SK-N-SH (cell line): Measurements from ENCODE around the gene RAD51B. TPM values are rescaled to one million over a fixed set of nuclear protein-coding genes. Genes with fewer than 3 reads are reported as not detected.

Source experiments
- CTCF ChIA-PET: fragments of 300-600, 350-600 bp; formaldehyde crosslinking; extraction: SDS; loops from one replicate; lab custom pipeline; 2021; lab: Yijun Ruan, JAX
- POLR2A ChIA-PET: fragments of 350-600 bp; sonication (Branson Sonifier 250); formaldehyde crosslinking; extraction: SDS; loops from one replicate; lab custom pipeline; 2020; ENCODE audit warnings: antibody characterized with exemption, inconsistent platforms; lab: Yijun Ruan, JAX
- DNase-seq: peaks from one replicate; pipeline ENCODE4 v3.0.0; 2012
- H2AFZ ChIP-seq: fragments of 200-600 bp; sonication (generic); 2 replicates; pipeline ENCODE4 v1.8.1; 2016; ENCODE audit warnings: antibody characterized with exemption, mild to moderate bottlenecking, low read depth
- H3F3A ChIP-seq: fragments of 200-600 bp; sonication (generic); replicated peaks from 2 replicates; pipeline ENCODE3; 2016; ENCODE audit warnings: antibody characterized with exemption, mild to moderate bottlenecking; ENCODE audit not compliant: insufficient read depth
- H3K27ac ChIP-seq, 2 experiments: fragments of 200-500 bp in 1 of 2; fragments of 200-600 bp in 1 of 2; sonication (Bioruptor generic) in 1 of 2; sonication (generic), shearing (Covaris generic) in 1 of 2; 2 replicates each; pipeline versions ENCODE4 v1.5.1 to v1.6.1; 2014 to 2016; ENCODE audit warnings: low read depth in 2 of 2, inconsistent platforms in 1 of 2, low read length in 1 of 2, mild to moderate bottlenecking in 1 of 2, mixed read lengths in 1 of 2
- H3K27me3 ChIP-seq: fragments of 200-600 bp; sonication (generic), shearing (Covaris generic); 2 replicates; pipeline ENCODE4 v1.6.1; 2016; ENCODE audit warnings: mixed run types; ENCODE audit not compliant: insufficient read depth
- H3K36me3 ChIP-seq, 2 experiments: fragments of 200-500 bp in 1 of 2; fragments of 200-600 bp in 1 of 2; sonication (Bioruptor generic) in 1 of 2; sonication (generic) in 1 of 2; replicated peaks in 1 of 2; 2 replicates each; pipeline versions ENCODE3 to v1.5.1; 2014 to 2016; ENCODE audit warnings: low read length in 1 of 2, mild to moderate bottlenecking in 1 of 2; ENCODE audit not compliant: insufficient read depth in 2 of 2, control insufficient read depth in 1 of 2
- H3K4me1 ChIP-seq, 2 experiments: fragments of 200-500 bp in 1 of 2; fragments of 200-600 bp in 1 of 2; sonication (Bioruptor generic) in 1 of 2; sonication (generic), shearing (Covaris generic) in 1 of 2; 2 replicates each; pipeline versions ENCODE4 v1.5.1 to v1.6.1; 2014 to 2016; ENCODE audit warnings: low read depth in 1 of 2, low read length in 1 of 2, mixed run types in 1 of 2; ENCODE audit not compliant: insufficient read depth in 2 of 2, control insufficient read depth in 1 of 2
- H3K4me2 ChIP-seq: fragments of 200-600 bp; sonication (generic), shearing (Covaris generic); 2 replicates; pipeline ENCODE4 v1.6.1; 2017; ENCODE audit warnings: mixed run types
- H3K4me3 ChIP-seq, 2 experiments: fragments of 200-500 bp in 1 of 2; fragments of 200-600 bp in 1 of 2; sonication (Bioruptor generic) in 1 of 2; sonication (generic), shearing (Covaris generic) in 1 of 2; 2 replicates each; pipeline versions ENCODE4 v1.5.1 to v1.8.1; 2014 to 2016; ENCODE audit warnings: low read depth in 2 of 2, inconsistent platforms in 1 of 2, low read length in 1 of 2, mild to moderate bottlenecking in 1 of 2, mixed read lengths in 1 of 2, moderate library complexity in 1 of 2
- H3K79me2 ChIP-seq: fragments of 200-600 bp; sonication (generic); 2 replicates; pipeline ENCODE4 v1.8.1; 2017; ENCODE audit warnings: mild to moderate bottlenecking; ENCODE audit not compliant: insufficient read depth
- H3K9ac ChIP-seq: fragments of 200-600 bp; sonication (generic); 2 replicates; pipeline ENCODE4 v1.6.1; 2017; ENCODE audit warnings: mixed run types
- H3K9me2 ChIP-seq: fragments of 200-600 bp; sonication (generic); 2 replicates; pipeline ENCODE4 v1.6.1; 2017; ENCODE audit warnings: mixed run types
- H3K9me3 ChIP-seq: fragments of 200-600 bp; sonication (generic); 2 replicates; pipeline ENCODE4 v1.6.1; 2017; ENCODE audit warnings: mixed run types, mild to moderate bottlenecking, moderate library complexity
- H4K20me1 ChIP-seq: fragments of 200-600 bp; sonication (generic); 2 replicates; pipeline ENCODE4 v1.6.1; 2017; ENCODE audit warnings: mild to moderate bottlenecking, mixed run types; ENCODE audit not compliant: insufficient read depth
- CHD2 ChIP-seq: fragments of 150-350 bp; IDR thresholded peaks from 2 replicates; pipeline ENCODE4 v1.6.1; 2018; ENCODE audit warnings: low read length; ENCODE audit not compliant: partially characterized antibody
- ELF1 ChIP-seq: IDR thresholded peaks from 2 replicates; pipeline ENCODE4 v1.4.0; 2012
- EP300 ChIP-seq, 2 experiments: IDR thresholded peaks; 2 replicates each; pipeline versions ENCODE4 v1.4.0 to v1.6.1; 2012; ENCODE audit warnings: borderline replicate concordance in 1 of 2, low read depth in 1 of 2, low read length in 1 of 2
- FOSL2 ChIP-seq: IDR thresholded peaks from 2 replicates; pipeline ENCODE4 v1.4.0; 2012; ENCODE audit warnings: low read depth, mild to moderate bottlenecking, moderate library complexity, borderline replicate concordance
- FOXM1 ChIP-seq: IDR thresholded peaks from 2 replicates; pipeline ENCODE4 v1.4.0; 2012; ENCODE audit warnings: low read depth, mild to moderate bottlenecking
- GABPA ChIP-seq: IDR thresholded peaks from 2 replicates; pipeline ENCODE4 v1.4.0; 2012; ENCODE audit warnings: low read depth, mild to moderate bottlenecking
- MEF2A ChIP-seq: IDR thresholded peaks from 2 replicates; pipeline ENCODE4 v1.4.0; 2012; ENCODE audit warnings: low read depth, borderline replicate concordance
- MXI1 ChIP-seq: IDR thresholded peaks from 2 replicates; pipeline ENCODE4 v1.6.1; 2012; ENCODE audit warnings: mild to moderate bottlenecking, low read depth, low read length, improper control_type of control experiment
- POLR2AphosphoS5 ChIP-seq: IDR thresholded peaks from 2 replicates; pipeline ENCODE4 v1.6.1; 2012; ENCODE audit warnings: low read depth, low read length
- RCOR1 ChIP-seq: fragments of 150-350 bp; IDR thresholded peaks from 2 replicates; pipeline ENCODE4 v1.6.1; 2017; ENCODE audit warnings: antibody characterized with exemption, low read length
- RXRA ChIP-seq: IDR thresholded peaks from 2 replicates; pipeline ENCODE4 v1.4.0; 2012; ENCODE audit warnings: low read depth, mild to moderate bottlenecking, borderline replicate concordance
- SMC3 ChIP-seq: IDR thresholded peaks from 2 replicates; pipeline ENCODE4 v1.6.1; 2012; ENCODE audit warnings: low read depth, low read length, improper control_type of control experiment
- TAF1 ChIP-seq: IDR thresholded peaks from 2 replicates; pipeline ENCODE4 v1.6.1; 2012; ENCODE audit warnings: low read depth, mild to moderate bottlenecking, low read length, moderate library complexity, borderline replicate concordance
- TCF12 ChIP-seq: IDR thresholded peaks from 2 replicates; pipeline ENCODE4 v1.4.0; 2012
- TEAD4 ChIP-seq: IDR thresholded peaks from 2 replicates; pipeline ENCODE4 v1.4.0; 2012; ENCODE audit warnings: mild to moderate bottlenecking, borderline replicate concordance; ENCODE audit not compliant: insufficient read depth
- YY1 ChIP-seq: IDR thresholded peaks from 2 replicates; pipeline ENCODE4 v1.4.0; 2012; ENCODE audit warnings: low read depth, mild to moderate bottlenecking
- WGBS: methylation state at CpG from one replicate; pipeline ENCODE4 v1.1.6; 2017; ENCODE audit warnings: low lambda C conversion rate; 5-methylcytosine and 5-hydroxymethylcytosine counted together
- polyA plus RNA-seq, 3 experiments: library from polyadenylated mRNA; depleted of rRNA; stranded (reverse); fragments of >200 nt; gene quantifications; 2 replicates each; pipeline ENCODE4 v1.2.3, GENCODE V29; 2012
- TF ChIP-seq, protein P1 (sequence below): IDR thresholded peaks from 2 replicates; pipeline ENCODE4 v1.6.1; 2012; ENCODE audit warnings: mild to moderate bottlenecking, low read depth, low read length, moderate library complexity
- TF ChIP-seq, protein P2 (sequence below): IDR thresholded peaks from 2 replicates; pipeline ENCODE4 v1.4.0; 2012; ENCODE audit warnings: low read depth, borderline replicate concordance
- TF ChIP-seq, protein P3 (sequence below): fragments of 200-600 bp; sonication (generic); IDR thresholded peaks from 2 replicates; pipeline ENCODE4 v1.6.1; 2017; ENCODE audit warnings: antibody characterized with exemption, mild to moderate bottlenecking, moderate library complexity

RAD51B gene
- polyA plus RNA-seq, 1 of the 3 experiments (the other 2 are of a cell fraction) = 6.0 TPM

DNA sequence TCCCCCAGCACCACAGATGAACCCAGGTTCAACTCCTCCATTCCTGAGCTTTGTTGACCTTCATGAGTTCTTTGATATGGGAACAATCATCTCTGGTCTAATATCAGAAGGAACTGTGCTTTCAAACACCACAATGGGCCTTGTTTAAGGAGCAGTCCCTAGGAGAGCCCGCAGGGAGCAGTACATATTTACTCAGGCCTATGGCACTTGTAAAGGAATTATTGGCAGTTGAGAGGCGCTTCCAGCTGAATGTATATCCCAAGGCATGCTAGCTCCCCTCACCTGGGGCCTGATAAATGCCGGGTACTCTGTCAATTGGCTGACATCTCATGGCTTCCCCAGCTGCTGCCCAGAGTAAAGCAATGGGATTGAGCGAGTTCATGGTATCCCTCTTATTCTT is 897.1 kb downstream of the RAD51B start:
- Histone ChIP-seq H3K4me2 (no peak overlapping the region), H3K9me2 (no peaks in the 10 kb centered on the region), H2AFZ (no peak overlapping the region), H4K20me1 (no peaks in the 10 kb centered on the region), H3K4me1 (no peaks in the 10 kb centered on the region), H3K27me3 (no peaks in the 10 kb centered on the region), H3K79me2 (no peaks in the 10 kb centered on the region), H3K36me3 (no peaks in the 10 kb centered on the region), H3F3A (no peaks in the 10 kb centered on the region), H3K27ac (no peak overlapping the region), H3K9ac (no peak overlapping the region), H3K4me3 (no peak overlapping the region), H3K9me3 (no peaks in the 10 kb centered on the region)
- no peak for DNase-seq
- ChIA-PET CTCF (no interaction called here), POLR2A (no interaction called here)
- WGBS = 96% methylated on average over 4 of the region's 4 CpGs
- TF ChIP-seq ELF1 (no peak), FOSL2 (no peak), TAF1 (no peak), RXRA (no peak), YY1 (no peak), MEF2A (no peak), POLR2AphosphoS5 (no peak), MXI1 (no peak), TCF12 (no peak), TEAD4 (no peak), SMC3 (no peak), CHD2 (no peak), FOXM1 (no peak), EP300 (IDR thresholded peaks at IDR 0.05; ENCODE audit: borderline replicate concordance in 1 of 2, low read depth in 1 of 2, low read length in 1 of 2) (no peak), RCOR1 (no peak), GABPA (no peak)
- TF ChIP-seq, protein P1, sequence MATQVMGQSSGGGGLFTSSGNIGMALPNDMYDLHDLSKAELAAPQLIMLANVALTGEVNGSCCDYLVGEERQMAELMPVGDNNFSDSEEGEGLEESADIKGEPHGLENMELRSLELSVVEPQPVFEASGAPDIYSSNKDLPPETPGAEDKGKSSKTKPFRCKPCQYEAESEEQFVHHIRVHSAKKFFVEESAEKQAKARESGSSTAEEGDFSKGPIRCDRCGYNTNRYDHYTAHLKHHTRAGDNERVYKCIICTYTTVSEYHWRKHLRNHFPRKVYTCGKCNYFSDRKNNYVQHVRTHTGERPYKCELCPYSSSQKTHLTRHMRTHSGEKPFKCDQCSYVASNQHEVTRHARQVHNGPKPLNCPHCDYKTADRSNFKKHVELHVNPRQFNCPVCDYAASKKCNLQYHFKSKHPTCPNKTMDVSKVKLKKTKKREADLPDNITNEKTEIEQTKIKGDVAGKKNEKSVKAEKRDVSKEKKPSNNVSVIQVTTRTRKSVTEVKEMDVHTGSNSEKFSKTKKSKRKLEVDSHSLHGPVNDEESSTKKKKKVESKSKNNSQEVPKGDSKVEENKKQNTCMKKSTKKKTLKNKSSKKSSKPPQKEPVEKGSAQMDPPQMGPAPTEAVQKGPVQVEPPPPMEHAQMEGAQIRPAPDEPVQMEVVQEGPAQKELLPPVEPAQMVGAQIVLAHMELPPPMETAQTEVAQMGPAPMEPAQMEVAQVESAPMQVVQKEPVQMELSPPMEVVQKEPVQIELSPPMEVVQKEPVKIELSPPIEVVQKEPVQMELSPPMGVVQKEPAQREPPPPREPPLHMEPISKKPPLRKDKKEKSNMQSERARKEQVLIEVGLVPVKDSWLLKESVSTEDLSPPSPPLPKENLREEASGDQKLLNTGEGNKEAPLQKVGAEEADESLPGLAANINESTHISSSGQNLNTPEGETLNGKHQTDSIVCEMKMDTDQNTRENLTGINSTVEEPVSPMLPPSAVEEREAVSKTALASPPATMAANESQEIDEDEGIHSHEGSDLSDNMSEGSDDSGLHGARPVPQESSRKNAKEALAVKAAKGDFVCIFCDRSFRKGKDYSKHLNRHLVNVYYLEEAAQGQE = no peak
- TF ChIP-seq, protein P2, sequence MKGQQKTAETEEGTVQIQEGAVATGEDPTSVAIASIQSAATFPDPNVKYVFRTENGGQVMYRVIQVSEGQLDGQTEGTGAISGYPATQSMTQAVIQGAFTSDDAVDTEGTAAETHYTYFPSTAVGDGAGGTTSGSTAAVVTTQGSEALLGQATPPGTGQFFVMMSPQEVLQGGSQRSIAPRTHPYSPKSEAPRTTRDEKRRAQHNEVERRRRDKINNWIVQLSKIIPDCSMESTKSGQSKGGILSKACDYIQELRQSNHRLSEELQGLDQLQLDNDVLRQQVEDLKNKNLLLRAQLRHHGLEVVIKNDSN = no peak
- TF ChIP-seq, protein P3, sequence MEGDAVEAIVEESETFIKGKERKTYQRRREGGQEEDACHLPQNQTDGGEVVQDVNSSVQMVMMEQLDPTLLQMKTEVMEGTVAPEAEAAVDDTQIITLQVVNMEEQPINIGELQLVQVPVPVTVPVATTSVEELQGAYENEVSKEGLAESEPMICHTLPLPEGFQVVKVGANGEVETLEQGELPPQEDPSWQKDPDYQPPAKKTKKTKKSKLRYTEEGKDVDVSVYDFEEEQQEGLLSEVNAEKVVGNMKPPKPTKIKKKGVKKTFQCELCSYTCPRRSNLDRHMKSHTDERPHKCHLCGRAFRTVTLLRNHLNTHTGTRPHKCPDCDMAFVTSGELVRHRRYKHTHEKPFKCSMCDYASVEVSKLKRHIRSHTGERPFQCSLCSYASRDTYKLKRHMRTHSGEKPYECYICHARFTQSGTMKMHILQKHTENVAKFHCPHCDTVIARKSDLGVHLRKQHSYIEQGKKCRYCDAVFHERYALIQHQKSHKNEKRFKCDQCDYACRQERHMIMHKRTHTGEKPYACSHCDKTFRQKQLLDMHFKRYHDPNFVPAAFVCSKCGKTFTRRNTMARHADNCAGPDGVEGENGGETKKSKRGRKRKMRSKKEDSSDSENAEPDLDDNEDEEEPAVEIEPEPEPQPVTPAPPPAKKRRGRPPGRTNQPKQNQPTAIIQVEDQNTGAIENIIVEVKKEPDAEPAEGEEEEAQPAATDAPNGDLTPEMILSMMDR = no peak
